Activated CD8-positive, alpha-beta memory T cell treated with anti-CD3 and anti-CD28 coated beads, Interleukin-2, amount 50 U/mL, for 24 hours (primary cell): Measurements from ENCODE around the gene CD109.

Source experiments
- DNase-seq: peaks from one replicate; pipeline ENCODE4 v3.0.0-alpha.2; 2020; ENCODE audit errors: extremely low read depth

The CD109 gene

GRCh38 chr6:73727114-73727513 lies 31.1 kb downstream of the CD109 start:
- DNase-seq = no peak

- peak; percentile 28 for DNase-seq
Observed at GRCh38 chr6:73728548-73729205, 32.7 kb downstream of the CD109 start.

- DNase-seq = no peak
Observed at GRCh38 chr6:73731285-73731684, 35.3 kb downstream of the CD109 start.

- DNase-seq = peak; percentile 27
Observed at GRCh38 chr6:73732845-73733675, 37.1 kb downstream of the CD109 start.

- DNase-seq = no peak
Observed at GRCh38 chr6:73733791-73734190, 37.8 kb downstream of the CD109 start.

GRCh38 chr6:73734832-73735453 lies 38.9 kb downstream of the CD109 start:
- DNase-seq = no peak

GRCh38 chr6:73738367-73739028 lies 42.5 kb downstream of the CD109 start:
- no peak for DNase-seq

GRCh38 chr6:73739096-73739495 lies 43.1 kb downstream of the CD109 start:
- no peak for DNase-seq

- DNase-seq = no peak
Observed at GRCh38 chr6:73742433-73742832, 46.4 kb downstream of the CD109 start.

GRCh38 chr6:73743081-73743480 lies 47.1 kb downstream of the CD109 start:
- no peak for DNase-seq

- no peak for DNase-seq
Observed at GRCh38 chr6:73743556-73743955, 47.6 kb downstream of the CD109 start.

- no peak for DNase-seq
Observed at GRCh38 chr6:73746787-73747186, 50.8 kb downstream of the CD109 start.

GRCh38 chr6:73747289-73747688 lies 51.3 kb downstream of the CD109 start:
- DNase-seq = no peak

- no peak for DNase-seq
Observed at GRCh38 chr6:73752943-73753342, 56.9 kb downstream of the CD109 start.

- DNase-seq = no peak
Observed at GRCh38 chr6:73766040-73766439, 70.0 kb downstream of the CD109 start.

- no peak for DNase-seq
Observed at GRCh38 chr6:73768558-73768957, 72.6 kb downstream of the CD109 start.

GRCh38 chr6:73769976-73770375 lies 74.0 kb downstream of the CD109 start:
- no peak for DNase-seq

GRCh38 chr6:73774311-73774774 lies 78.3 kb downstream of the CD109 start:
- DNase-seq = no peak

- DNase-seq = no peak
Observed at GRCh38 chr6:73779943-73780342, 83.9 kb downstream of the CD109 start.

GRCh38 chr6:73782911-73783310 lies 86.9 kb downstream of the CD109 start:
- DNase-seq = no peak

- DNase-seq = no peak
Observed at GRCh38 chr6:73784726-73785505, 88.9 kb downstream of the CD109 start.
